ENCODE data around the gene PLEKHG7. TPM values are rescaled to one million over a fixed set of nuclear protein-coding genes. Genes with fewer than 3 reads are reported as not detected.
"Not testable (repeated sequence)": the region's sequence is repeated elsewhere in the genome, so short reads cannot be mapped to it uniquely, and the experiment has no call there.

The PLEKHG7 gene
- total and polyA plus RNA-seq, 2 donors: 0.13 to 0.37 TPM

DNA sequence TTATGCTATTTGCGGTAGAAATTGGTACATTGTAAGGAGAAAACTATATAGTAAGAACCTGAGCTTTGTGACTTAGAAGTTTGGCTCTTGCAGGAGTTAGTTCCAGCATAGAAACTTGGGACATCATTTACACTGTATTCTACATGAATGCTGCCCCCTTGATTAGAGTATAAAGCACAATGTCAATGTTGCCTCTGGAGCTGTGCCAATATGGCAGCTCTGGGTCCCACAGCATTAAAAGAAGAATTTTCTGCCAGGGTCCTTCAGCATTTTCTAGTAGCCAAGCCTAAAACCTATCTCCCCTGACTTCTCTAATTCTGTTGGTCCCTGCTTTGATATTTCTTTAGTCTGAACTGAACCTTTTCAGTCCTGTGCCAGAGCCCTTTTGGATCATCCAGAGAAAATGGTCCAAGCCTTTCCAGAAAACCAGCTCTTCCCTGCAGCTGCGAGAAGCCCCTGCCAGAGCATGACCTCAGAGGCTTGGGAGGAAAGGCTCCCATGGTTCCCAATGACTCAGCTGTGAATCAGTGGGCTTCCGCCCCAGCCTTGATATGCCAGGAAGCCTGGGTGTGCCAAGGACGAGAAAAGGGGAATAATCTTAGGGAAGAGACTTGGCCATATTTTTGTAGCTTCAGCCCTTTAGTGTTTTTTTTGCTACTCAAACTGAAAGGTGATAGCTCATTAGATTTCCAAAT is 43.2 kb downstream of the PLEKHG7 start:
- Histone ChIP-seq H3K4me1 (ENCODE audit: insufficient read depth) (no peaks in the 10 kb centered on the region), H3K36me3 (ENCODE audit: insufficient read depth) (no peaks in the 10 kb centered on the region), H3K4me3 (ENCODE audit: low read depth, low read length) (no peak overlapping the region), H3K27ac (ENCODE audit: low read depth) (no peak overlapping the region)
- no peak for DNase-seq (ENCODE audit: extremely low spot score)
- 59% methylated on average over 4 of the region's 4 CpGs for WGBS

DNA sequence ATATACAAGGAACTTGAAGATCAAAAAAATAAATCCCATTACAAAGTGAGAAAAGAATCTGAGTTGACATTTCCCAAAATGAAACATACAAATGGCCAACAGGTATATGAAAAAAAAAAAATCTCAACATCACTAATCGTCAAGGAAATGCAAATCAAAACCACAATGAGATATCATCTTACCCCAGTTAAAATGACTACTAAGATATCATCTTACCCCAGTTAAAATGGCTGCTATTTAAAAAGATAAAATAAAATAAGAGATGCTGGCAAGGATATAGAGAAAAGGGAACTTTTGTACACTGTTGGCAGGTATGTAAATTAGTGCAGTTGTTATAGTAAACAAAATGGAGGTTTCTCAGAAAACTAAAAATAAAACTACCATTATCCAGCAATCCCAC is 44.4 kb downstream of the PLEKHG7 start:
- no peak for DNase-seq (ENCODE audit: extremely low spot score)
- WGBS: 61% methylated on average over 1 of the region's 1 CpG
- Histone ChIP-seq H3K36me3 (ENCODE audit: insufficient read depth) (no peaks in the 10 kb centered on the region), H3K4me3 (ENCODE audit: low read depth, low read length) (no peak overlapping the region), H3K27ac (ENCODE audit: low read depth) (no peak overlapping the region), H3K4me1 (ENCODE audit: insufficient read depth) (no peaks in the 10 kb centered on the region)

DNA sequence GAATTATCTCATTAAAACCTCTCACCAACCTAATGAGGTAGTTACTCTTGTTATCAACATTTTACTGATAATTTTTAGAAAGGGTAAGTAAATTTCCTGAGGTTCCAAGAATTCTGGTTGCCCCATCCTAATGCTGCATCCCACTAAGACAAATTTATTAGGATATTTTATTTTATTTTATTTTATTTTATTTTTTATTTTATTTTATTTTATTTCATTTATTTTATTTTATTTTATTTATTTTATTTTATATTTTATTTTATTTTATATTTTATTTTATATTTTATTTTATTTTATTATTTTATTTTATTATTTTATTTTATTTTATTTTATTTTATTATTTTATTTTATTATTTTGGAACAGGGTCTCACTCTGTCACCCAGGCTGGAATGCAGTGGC is 46.9 kb downstream of the PLEKHG7 start:
- not testable (repeated sequence) for H3K27ac ChIP-seq (ENCODE audit: low read depth); DNase-seq (ENCODE audit: extremely low spot score); H3K4me3 ChIP-seq (ENCODE audit: low read depth, low read length); H3K4me1 ChIP-seq (ENCODE audit: insufficient read depth); H3K36me3 ChIP-seq (ENCODE audit: insufficient read depth)

DNA sequence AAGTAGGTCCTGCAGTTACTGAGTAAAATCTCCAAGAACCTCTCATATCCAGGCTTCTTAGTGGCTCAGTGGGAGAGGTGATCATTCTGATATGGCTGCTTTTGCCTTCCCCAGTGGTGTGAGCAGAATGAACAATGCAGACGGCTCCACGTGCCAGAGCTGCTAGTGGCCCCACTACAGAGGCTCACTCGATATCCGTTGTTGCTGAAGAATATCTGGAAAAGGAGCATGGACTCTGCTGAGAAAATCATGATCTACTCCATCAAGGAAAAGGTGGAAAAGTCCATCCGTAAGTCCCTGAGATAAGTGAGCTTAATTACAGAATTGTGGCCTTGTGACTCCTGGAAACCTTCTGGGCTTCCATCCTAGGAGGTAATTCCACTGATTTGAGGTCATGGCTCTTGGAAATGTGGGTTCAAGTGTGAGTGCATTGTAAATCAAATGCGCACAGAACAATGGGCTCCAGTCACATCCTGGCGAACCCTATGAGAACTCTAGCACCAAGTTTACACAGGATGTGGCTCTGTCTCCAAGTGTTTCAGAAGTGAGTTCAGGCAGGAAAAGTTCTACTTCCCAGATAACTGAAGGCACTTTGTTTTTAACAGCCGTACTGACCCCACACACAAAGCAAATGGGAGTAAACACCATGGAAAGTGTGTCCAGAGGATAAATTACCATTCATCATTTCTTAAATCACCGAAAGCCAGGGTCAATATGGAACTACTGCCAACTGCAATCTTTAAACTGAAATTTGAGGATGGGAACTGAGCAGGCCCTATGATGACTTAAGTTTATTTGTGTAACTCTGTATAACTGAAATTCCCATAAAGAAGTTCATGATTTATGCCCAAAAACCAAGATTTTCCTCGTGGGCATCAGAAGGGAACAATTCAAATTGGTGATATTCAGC is 51.4 kb downstream of the PLEKHG7 start:
- no peak for DNase-seq (ENCODE audit: extremely low spot score)

GRCh38 chr12:92756898-92757596 is 54.3 kb downstream of the PLEKHG7 start:
- Histone ChIP-seq H3K27ac (ENCODE audit: low read depth) (no peak overlapping the region), H3K36me3 (ENCODE audit: insufficient read depth) (no peaks in the 10 kb centered on the region)

More for the DNA sequence above, 51.4 kb downstream of the PLEKHG7 start:
- Histone ChIP-seq H3K36me3 (ENCODE audit: insufficient read depth) (no peaks in the 10 kb centered on the region), H3K27ac (ENCODE audit: low read depth) (no peak overlapping the region), H3K4me3 (ENCODE audit: low read depth, low read length) (no peak overlapping the region), H3K4me1 (ENCODE audit: insufficient read depth) (no peaks in the 10 kb centered on the region)
- 80% methylated on average over 10 of the region's 10 CpGs for WGBS

DNA sequence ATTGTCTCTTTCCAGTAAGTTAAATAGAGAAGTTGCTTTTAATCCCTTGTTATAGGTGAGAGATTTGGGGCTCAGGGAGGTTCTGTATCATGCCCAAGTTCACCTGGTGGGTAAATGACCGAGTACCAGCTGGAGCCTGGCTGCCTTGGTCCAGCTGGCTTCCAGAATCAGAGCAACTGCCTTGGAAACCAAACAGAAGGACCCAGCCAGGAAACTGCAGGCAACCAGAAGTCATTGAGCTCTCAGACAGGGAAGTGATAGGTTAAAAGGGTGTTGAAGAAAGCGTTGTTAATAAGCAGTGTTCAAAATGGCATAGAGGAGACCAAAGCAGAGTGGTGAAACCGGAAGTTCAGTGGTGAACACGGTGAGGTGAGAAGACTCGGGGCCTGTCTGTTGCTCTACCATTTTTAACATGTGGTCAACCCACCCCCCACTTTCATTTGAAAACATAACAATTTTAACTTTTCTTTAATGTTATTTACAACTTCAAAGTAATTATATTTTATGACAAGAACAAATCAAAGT is 54.9 kb downstream of the PLEKHG7 start:
- Histone ChIP-seq H3K4me3 (ENCODE audit: low read depth, low read length) (no peak overlapping the region), H3K4me1 (ENCODE audit: insufficient read depth) (no peaks in the 10 kb centered on the region), H3K27ac (ENCODE audit: low read depth) (no peak overlapping the region), H3K36me3 (ENCODE audit: insufficient read depth) (no peaks in the 10 kb centered on the region)
- 82% methylated on average over 5 of the region's 5 CpGs for WGBS
- no peak for DNase-seq (ENCODE audit: extremely low spot score)

More at GRCh38 chr12:92756898-92757596, 54.3 kb downstream of the PLEKHG7 start:
- no peak overlapping the region for H3K4me3 ChIP-seq (ENCODE audit: low read depth, low read length)
- no peak for DNase-seq (ENCODE audit: extremely low spot score)
- 65% methylated on average over 3 of the region's 3 CpGs for WGBS
- no peaks in the 10 kb centered on the region for H3K4me1 ChIP-seq (ENCODE audit: insufficient read depth)

- 76% methylated on average over 3 of the region's 3 CpGs for WGBS
- DNase-seq (ENCODE audit: extremely low spot score): no peak
- H3K27ac ChIP-seq (ENCODE audit: low read depth): no peak overlapping the region
These were observed 57.0 kb downstream of the PLEKHG7 start for GRCh38 chr12:92759634-92760268.

DNA sequence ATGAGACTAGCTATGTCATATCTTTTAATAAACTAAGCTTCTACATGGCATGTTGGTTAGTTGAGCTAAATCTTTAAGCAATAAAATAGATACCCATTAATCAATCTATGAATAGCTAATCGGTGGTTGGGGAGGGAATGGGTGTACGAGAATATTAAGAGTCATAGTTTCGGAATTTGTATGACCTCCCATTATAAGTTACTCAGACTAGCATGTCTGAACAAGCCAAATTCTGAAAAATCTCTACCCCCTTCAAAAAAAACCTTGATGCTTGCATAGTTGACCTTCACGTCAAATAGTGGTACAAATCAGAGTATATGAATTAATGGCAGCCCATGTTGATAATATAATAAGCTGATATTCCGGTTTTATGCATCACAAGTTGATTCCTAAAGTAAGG is 60.0 kb downstream of the PLEKHG7 start:
- Histone ChIP-seq H3K27ac (ENCODE audit: low read depth) (no peak overlapping the region), H3K4me1 (ENCODE audit: insufficient read depth) (no peaks in the 10 kb centered on the region), H3K36me3 (ENCODE audit: insufficient read depth) (no peaks in the 10 kb centered on the region), H3K4me3 (ENCODE audit: low read depth, low read length) (no peak overlapping the region)
- WGBS: 94% methylated on average over 5 of the region's 5 CpGs
- no peak for DNase-seq (ENCODE audit: extremely low spot score)

More at GRCh38 chr12:92759634-92760268, 57.0 kb downstream of the PLEKHG7 start:
- Histone ChIP-seq H3K4me3 (ENCODE audit: low read depth, low read length) (no peak overlapping the region), H3K36me3 (ENCODE audit: insufficient read depth) (no peaks in the 10 kb centered on the region), H3K4me1 (ENCODE audit: insufficient read depth) (no peaks in the 10 kb centered on the region)

DNA sequence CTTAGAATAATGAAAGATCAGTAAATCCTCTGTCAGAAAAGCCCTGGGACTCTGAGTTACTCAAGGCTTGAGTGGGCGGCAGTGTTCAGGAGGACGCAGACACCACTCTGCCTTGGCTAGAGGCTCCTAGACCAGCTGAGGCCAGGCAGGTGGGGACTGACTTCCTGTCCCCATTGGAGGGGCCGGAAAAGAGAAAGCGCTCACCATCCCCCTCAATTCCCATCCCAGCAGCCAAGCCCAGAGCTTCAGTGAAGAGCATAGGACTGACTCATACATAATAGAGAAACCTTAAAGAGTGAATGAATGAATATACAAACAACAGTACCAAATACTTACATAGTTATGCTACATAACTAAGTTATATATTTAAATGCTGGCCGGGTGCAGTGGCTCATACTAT is 62.0 kb downstream of the PLEKHG7 start:
- no peaks in the 10 kb centered on the region for H3K36me3 ChIP-seq (ENCODE audit: insufficient read depth)
- DNase-seq (ENCODE audit: extremely low spot score): no peak
- H3K4me3 ChIP-seq (ENCODE audit: low read depth, low read length): no peak overlapping the region
- H3K4me1 ChIP-seq (ENCODE audit: insufficient read depth): no peaks in the 10 kb centered on the region
- 79% methylated on average over 5 of the region's 5 CpGs for whole genome bisulfite sequencing
- H3K27ac ChIP-seq (ENCODE audit: low read depth): no peak overlapping the region

- no peaks in the 10 kb centered on the region for H3K36me3 ChIP-seq (ENCODE audit: insufficient read depth)
- H3K4me1 ChIP-seq (ENCODE audit: insufficient read depth): no peaks in the 10 kb centered on the region
- no peak overlapping the region for H3K27ac ChIP-seq (ENCODE audit: low read depth)
- 85% methylated on average over 1 of the region's 1 CpG for WGBS
- DNase-seq (ENCODE audit: extremely low spot score): no peak
- no peak overlapping the region for H3K4me3 ChIP-seq (ENCODE audit: low read depth, low read length)
These were observed 63.1 kb downstream of the PLEKHG7 start for GRCh38 chr12:92765871-92766270.

- WGBS: 78% methylated on average over 4 of the region's 4 CpGs
- no peaks in the 10 kb centered on the region for H3K36me3 ChIP-seq (ENCODE audit: insufficient read depth)
- no peak overlapping the region for H3K4me3 ChIP-seq (ENCODE audit: low read depth, low read length)
- H3K4me1 ChIP-seq (ENCODE audit: insufficient read depth): no peaks in the 10 kb centered on the region
- H3K27ac ChIP-seq (ENCODE audit: low read depth): no peak overlapping the region
- no peak for DNase-seq (ENCODE audit: extremely low spot score)
These were observed 66.5 kb downstream of the PLEKHG7 start for GRCh38 chr12:92769124-92769901.

DNA sequence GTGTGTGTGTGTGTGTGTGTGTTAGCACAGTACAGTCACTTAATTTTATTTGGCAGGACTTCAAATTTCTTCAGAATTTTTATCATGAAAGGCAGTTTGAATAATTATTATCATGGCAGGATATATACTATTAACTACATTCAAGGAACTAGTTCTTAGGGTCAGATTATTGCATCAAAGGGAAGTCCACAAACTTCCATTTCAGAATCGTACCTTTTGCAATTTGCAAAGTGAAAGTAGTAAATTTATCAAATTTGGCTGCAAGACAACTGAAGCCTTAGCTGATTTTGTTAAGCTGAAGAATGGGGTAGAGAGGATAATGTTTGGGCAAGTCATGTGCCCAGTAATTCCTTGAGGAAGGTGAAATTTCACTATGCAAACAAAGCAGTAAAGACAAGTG is 68.2 kb downstream of the PLEKHG7 start:
- Histone ChIP-seq H3K27ac (ENCODE audit: low read depth) (no peak overlapping the region), H3K36me3 (ENCODE audit: insufficient read depth) (no peaks in the 10 kb centered on the region), H3K4me3 (ENCODE audit: low read depth, low read length) (no peak overlapping the region), H3K4me1 (ENCODE audit: insufficient read depth) (no peaks in the 10 kb centered on the region)
- no peak for DNase-seq (ENCODE audit: extremely low spot score)
- 72% methylated on average over 1 of the region's 1 CpG for WGBS
